NB4 (cell line): ENCODE data around the gene MAP1LC3B.

Experiments used
- DNase-seq: peaks from one replicate; pipeline ENCODE4 v3.0.0; 2010; ENCODE audit warnings: low read depth
- H3K4me3 ChIP-seq: one replicate; pipeline ENCODE4 v1.5.1; 2011; ENCODE audit warnings: mild to moderate bottlenecking, low read depth, low read length, moderate library complexity
- CTCF ChIP-seq: IDR thresholded peaks from one replicate; pipeline ENCODE4 v1.5.1; 2012; ENCODE audit warnings: low read depth, low read length
- MAX ChIP-seq: IDR thresholded peaks from 2 replicates; pipeline ENCODE4 v1.6.1; 2011; ENCODE audit warnings: low read depth, low read length
- MYC ChIP-seq: IDR thresholded peaks from 2 replicates; pipeline ENCODE4 v1.6.1; 2011; ENCODE audit warnings: low read depth, low read length
- POLR2A ChIP-seq: IDR thresholded peaks from 2 replicates; pipeline ENCODE4 v1.6.1; 2011; ENCODE audit warnings: mild to moderate bottlenecking; ENCODE audit not compliant: insufficient read length; ENCODE audit errors: extremely low read depth

Gene MAP1LC3B

DNA sequence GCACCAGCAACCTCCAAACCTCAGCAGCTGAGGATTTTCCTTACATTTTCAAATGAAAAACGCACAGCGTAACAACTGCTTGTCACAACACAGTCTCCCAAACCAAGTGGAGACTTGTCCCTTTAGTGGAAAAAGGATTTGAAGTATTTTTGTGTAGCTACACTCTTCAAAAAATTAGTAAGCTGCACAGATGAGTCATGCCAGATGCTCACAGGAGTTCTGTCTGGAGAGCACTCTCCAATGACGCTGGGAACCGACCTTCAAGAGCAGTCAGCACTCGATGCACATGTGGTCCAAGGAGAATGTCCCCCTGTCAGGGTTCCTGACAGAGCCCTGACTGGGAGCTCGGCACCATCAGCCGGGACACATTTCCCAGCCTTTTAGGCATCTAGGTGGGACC, 39.8 kb downstream of the MAP1LC3B start:
- TF ChIP-seq MAX (no peak), MYC (no peak), POLR2A (no peak), CTCF (no peak)
- no peak overlapping the region for H3K4me3 ChIP-seq
- no peak for DNase-seq

GRCh38 chr16:87432330-87432915, 40.3 kb downstream of the MAP1LC3B start:
- no peak overlapping the region for H3K4me3 ChIP-seq
- no peak for TF ChIP-seq MYC
- no peak for TF ChIP-seq CTCF
- TF ChIP-seq POLR2A, result no peak
- no peak for TF ChIP-seq MAX

DNA sequence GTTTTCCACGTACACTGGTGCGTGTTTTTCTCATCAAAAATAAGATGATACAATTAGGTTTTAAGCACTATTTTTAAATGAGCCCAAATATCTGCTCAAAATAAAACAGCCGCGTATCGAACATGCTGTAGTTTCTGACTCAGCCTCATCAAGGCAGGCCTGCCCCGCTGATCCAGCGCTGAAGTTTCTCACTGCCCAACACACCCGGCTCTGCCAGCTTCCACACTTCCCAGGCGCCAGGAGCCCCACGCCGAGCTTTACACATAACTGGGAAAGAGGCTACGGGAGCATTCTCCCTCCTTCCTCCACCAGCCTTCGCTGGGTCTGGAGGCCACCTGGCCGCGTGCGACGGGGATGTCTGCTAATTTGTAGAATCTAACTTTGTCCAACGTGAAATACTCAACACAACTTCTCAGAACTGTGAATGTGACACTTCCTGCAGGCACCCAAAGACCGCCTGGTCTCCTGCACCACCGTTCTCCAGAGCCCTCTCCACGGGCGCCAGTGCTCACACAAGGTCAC, 42.1 kb downstream of the MAP1LC3B start:
- no peak for DNase-seq
- TF ChIP-seq MAX (no peak), CTCF (no peak), MYC (no peak), POLR2A (no peak)
- H3K4me3 ChIP-seq, result no peak overlapping the region

More at GRCh38 chr16:87432330-87432915, 40.3 kb downstream of the MAP1LC3B start:
- DNase-seq, result no peak

DNA sequence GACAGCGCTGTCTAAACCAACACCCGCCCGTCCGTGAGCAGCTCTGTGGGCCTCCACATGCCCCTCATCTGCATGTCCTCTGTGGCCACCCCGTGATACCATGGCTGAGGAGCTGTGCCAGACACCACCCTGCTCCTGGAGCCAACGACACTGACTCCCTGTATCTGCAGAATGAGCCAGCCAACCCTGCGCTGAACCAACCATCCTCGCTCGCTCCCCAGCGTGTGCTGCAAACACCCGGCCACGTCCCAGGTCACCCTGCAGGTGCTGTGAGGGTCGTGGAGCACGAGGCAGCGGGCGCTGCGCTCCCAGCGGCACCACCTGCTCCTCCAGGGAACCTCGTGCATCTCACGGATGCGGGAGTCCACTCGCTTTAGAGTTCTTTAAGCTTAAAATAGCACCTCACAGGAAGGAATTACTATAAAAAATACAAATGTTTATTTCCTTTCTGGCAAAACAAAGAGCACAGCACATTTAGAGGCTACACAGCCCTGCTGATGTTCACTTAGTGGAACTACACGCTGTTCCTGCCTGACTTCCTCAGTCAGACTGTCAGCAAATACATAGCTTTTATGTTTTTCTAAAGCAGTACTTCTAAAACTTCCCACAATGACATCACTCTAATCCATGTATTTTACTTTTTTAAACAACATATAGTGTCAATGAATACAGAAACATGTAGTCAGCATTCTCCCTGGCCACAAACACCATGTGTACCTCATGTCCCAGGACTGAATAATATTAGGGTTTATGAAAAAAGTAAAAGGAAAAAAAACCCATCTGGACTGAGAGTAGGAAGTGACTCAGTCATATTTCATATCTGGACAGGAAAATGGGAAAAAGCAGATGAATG, 43.5 kb downstream of the MAP1LC3B start:
- no peak for TF ChIP-seq CTCF
- TF ChIP-seq POLR2A, result no peak
- no peak for TF ChIP-seq MAX
- no peak for TF ChIP-seq MYC
- no peak for DNase-seq
- H3K4me3 ChIP-seq, result no peak overlapping the region

DNA sequence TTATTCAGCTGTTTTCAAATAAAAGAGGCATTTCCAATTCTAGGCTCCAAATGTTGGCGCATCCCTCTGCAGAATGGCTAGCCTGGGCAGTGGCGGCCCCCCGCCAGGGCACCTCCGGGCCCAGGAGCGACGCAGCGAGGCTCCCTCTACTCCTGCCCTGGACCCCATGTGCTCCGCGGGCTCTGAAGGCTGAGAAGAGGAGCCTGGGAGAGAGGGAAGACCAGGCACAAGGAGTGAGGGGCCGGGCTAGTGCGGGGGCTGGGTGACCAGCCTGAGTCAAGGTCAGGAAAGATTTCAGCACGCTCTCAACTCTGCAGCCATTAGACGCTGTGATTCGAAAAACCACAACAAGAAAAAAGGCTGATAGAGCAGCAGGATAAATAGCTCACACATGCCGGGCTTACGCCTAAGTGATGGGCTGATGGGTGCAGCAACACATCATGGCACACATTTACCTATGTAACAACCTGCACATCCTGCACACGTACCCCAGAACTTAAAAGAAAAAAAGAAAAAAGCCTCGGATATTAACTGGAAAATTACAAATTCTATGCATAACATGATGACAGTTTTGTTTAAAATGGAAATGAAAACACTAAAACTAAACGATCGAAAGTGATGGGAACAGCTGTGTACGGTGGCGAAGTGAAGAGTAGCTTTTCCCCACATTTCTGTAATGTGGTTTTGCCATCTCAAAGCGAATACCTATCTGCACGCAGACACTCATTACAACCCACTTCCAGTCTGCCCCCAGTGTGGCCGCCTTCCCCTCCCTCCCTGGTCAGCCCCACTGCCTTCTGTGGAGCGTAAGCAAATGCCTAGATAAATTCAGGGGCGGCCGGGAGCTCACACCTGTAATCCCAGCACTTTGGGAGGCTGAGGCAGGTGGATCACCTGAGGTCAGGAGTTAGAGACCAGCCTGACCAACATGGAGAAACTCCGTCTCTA, 44.4 kb downstream of the MAP1LC3B start:
- H3K4me3 ChIP-seq, result no peak overlapping the region
- no peak for DNase-seq

More for the DNA sequence above, 44.4 kb downstream of the MAP1LC3B start:
- no peak for TF ChIP-seq MAX
- TF ChIP-seq MYC, result no peak
- TF ChIP-seq CTCF, result no peak
- TF ChIP-seq POLR2A, result no peak
